ENCODE measurements around the gene ELFN1. TPM values are rescaled to one million over a fixed set of nuclear protein-coding genes. Genes with fewer than 3 reads are reported as not detected.

Gene ELFN1
- polyA plus RNA-seq, 12 donors, result 1.6 to 12.9 (median 4.9) TPM; not detected in 1

DNA sequence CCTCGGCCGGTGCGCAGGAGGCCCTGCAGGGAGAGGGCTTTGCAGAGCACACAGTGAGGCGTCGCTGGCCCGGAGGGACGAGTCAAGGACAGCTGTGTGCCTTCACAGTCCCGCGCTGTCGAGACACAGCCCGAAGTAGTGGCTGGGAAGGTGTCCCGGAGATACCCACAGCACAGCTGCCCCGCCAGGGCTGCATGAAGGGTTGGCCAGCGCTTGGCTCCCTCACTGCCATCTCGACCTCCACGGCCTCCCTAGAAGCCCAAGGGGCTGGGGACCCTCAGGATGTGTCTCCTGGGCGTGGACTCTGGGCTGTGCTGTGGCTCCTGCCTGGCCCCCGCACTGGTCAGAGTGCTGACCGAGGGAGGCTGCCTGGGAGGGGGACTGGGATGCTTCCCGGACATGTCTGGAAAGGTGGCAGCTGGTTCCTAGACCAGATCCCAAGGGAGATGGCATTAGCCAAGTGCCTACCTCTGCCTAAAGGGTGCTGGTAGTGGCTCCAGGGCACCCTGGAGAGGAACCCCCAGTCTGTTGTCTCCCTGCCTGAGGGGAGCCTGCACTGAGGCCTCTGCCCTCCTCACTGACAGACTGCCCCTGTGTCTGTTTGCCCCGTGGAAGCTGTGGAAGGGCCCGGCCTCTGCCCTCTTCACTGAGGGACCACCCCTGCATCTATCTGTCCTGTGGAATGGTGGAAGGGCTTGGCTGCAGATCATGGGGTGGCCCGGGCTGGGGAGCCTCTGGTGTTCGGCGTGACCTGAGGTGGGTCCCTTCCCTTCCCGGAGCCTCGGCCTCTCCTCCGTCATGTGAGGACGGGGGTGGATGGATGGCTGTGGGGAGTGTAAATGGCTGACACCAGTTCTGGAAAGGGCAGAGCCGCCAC is 5.8 kb downstream of the ELFN1 start:
- no peak for DNase-seq

DNA sequence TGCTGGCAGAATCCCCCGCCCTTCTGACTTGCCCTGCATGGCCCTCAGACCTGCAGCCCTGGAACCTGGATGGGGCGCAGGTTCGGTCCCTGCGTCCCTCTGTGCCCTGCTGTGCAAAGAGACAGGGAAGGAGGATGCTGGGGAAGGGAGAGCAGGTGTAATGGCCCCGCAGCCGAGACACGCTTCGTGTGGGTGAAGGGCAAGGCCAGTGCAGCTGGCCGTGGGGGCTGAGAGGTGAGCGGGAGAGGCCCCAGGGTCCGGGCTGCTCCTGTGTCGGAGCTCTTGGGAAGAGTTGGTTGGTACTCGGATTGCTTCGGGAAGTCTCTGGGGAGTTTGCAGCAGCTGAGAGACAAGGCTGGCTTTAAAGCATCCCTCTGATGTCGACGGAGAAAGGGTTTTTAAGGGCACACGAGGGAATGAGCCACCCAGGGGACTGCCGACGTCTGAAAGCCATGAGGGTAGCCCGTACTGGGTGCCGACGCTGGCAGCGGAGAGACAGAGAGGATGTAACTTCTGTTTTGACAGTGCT is 6.5 kb downstream of the ELFN1 start:
- DNase-seq, result no peak

DNA sequence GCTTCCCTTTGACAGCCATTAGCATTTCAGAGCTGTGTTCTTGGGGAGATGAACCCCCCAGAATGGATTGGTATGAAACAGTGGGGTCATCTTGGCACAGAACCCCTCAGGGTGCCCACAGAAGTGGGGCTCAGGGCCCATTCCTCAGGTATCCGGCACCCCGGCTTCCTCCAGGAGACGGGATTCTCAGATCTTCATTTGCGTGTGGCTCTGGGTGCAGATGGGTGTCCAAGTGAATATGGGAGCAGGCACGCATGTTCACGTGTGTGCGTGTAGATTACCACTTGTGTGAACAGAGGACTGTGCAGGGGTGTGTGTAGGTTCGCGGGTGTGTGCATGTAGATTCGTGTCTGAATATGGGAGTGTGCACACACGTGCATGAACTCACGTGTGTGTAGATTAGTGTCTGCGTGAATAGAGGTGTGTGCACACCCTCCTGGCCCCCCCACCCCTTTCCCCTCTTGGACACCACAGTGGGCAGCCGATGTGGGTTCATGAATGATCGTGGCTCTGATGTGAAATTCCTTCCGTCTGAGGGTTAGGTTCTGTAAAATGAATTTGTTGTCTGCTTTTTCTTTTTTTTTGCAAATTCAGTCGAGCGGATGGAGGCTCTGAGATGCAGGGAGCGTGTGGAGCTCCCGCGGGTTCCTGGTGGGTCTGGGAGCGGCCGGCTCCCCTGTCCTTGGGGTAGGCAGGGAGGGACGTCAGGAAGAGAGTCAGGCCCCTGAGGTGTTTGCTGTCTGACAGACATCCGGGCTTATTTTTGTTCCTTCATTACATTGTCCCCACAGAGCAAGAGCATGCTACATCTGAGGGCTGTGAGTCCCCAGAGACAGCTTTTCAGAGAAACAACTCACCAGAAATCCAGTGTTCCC is 7.4 kb downstream of the ELFN1 start:
- DNase-seq, result no peak

DNA sequence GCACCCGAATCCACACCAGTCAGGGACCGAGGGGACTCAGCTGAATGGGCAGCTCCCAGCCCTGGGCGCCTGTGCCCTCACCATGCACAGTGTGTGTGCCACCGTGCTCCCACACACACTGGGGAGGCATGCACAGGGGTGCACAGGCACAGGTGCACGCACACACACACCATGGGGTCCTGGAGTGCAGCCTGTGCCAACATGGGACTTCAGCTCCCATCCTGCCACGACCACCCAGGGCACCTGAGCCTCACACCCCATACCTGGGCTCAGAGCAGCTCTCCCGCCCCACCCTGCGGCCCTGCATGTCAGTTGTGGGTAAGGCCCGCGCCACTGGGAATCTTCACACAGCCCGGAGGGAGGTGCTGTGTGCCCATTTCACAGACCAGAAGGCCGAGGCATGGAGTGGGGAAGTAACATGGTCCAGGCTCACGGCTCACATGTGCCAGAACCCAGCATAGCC is 8.0 kb downstream of the ELFN1 start:
- DNase-seq, result no peak

DNA sequence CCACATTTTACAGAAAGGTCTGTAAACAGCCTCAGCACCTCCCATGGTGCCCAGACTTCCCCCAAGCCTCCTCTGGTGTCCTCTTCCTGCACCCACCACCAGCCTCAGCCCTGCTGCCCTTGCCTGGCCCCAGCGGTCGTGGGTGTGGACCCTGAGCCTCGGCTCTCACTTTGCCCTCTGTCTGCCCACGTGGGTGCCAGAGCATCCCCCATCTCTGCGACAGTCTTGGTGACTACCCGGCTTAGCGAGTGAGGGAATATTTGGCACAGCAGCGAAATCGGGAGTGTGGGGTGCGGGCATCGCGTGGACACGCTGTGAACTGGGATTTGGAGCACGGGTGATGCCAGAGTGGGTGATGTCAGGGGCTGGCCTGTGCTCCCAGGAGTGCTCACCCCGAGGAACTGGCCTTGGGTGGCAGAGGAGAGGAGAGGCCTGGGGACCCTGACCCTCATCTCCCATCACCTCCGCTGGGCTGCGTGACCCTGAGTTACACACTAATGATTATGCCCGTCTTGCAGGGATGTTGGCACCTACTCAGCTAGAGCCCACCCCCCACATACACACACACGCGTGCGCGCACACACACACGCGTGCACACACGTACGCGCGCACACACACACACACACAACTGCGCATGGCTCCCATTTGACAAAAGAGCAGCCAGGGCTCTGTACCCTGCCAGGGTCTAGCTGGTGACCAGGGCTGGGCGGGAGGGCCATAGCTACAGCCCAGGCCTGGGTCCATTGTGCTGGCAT is 8.7 kb downstream of the ELFN1 start:
- DNase-seq, result no peak

DNA sequence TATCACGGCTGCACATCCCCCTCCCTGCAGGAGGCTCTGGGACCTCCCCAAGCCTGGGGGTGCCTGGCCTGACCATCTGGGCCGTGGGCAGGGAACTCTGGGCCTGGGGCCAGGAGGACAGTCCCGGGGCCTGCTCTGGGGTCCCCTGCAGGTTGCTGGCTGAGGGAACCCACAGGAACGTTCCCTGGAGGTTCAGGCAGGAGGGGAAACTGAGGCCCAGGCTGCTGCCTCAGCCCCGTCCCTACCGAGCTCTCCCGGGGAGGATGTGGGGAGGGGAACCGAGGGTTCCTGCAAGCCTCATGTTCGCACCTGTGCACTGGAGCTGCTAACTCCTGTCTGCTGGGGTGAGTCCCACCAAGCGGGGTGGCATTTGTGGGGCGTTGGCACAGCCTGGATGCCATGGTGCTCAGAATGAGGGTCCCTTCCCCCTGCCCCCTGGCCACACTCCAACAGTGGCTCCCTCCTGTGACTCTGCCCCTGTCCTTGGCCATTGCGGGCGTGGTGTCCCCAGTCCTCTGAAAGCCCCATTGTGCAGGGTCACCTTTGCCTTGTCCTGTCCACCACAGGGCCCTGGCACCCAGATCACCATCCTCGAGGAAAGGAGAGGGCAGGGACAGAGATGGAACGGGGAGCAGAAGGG is 9.4 kb downstream of the ELFN1 start:
- no peak for DNase-seq

DNA sequence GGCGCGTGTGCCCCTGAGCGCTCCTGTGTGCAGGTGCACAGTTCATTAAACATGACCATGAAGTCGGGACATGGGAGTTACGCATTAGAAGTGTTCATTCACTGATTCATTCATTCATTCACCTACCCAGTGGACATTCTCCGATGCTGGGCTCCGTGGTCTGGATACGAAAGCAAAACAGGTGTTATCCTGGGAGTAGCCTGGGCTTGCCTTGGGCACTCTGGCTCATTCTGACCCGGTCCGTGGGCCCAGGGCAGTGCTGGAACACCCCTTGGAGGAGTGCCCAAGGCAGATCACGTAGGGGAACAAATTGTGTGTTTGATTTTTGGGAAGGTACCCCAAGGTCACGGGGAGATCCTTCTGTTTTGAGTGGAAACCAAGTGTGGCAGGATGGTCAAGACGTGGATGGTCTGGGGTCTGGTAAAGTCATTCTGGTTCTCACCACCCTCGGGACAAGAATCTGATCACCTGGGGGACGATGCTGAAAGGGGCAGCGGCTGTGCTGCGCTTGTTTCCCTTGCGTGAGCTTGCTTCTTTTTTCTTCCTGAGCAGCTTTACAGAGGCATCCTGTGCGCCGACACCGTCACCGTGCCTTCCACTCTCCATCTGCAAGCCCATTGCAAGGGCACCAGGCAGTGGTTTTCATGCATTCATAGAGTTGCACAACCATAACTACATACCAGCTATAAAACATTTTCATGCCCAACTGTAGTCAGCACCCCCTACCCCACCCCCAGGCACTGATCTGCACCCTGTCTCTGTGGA is 10.1 kb downstream of the ELFN1 start:
- no peak for DNase-seq

DNA sequence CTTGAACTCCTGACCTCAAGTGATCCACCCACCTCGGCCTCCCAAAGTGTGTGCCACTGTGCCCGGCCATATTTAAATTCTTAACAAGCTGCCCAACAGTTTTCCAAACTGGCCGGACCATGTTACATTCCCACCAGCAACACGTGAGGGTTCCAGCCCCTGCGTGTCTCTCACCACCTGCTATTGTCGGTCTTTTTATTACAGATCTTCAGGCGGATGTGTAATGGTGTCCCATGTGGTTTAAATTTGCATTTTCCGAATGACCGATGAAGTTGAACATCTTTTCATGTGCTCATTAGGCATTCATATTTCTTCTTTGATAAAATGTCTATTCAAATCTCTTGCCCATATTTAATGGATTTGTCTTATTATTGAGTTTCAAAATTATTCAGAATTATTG is 11.5 kb downstream of the ELFN1 start:
- DNase-seq, result no peak

DNA sequence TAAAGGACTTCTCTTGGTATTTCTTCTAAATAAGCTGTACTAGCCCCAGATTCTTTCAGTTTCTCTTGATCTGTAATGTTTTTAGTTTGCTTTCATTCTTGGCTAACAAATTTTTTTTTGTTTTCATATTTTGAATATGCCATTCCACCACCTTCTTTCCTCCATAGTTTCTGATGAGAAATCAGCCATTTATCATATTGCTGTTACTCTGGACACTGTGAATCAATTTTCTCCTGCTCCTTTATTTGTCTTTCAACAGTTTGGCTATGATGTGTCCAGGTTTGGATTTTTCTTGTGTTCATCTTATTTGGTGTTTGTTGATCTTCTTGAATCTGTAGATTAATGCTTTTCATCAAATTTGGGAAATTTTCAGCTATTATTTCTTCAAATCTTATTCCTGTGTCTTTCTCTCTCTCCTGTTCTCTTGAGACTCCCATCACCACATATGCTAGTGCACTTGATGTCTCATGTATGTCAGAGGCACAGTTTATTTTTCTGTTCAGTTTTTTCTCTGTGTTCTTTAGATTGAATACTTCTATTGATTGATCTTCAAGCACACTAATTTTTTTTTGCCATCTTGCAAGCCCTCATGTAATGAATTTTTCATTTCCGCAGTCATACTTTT is 15.0 kb downstream of the ELFN1 start:
- DNase-seq, result no peak

DNA sequence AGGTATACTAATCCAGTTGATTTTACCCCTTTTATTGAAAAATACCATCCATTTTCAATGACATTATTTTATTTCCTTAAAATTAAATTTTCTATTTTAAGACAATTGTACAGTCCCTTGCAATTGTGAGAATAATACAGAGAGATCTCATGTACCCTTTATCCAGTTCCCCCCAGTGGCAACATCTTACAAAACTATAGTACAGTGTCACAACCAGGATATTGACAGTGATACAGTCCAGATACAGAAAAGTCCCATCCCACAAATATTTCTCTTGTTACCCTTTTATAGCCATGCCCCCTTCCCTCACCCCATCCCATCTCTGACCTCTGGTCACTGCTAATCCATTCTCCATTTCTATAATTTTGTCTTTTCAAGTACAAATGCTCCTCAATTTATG is 18.5 kb downstream of the ELFN1 start:
- DNase-seq, result no peak

DNA sequence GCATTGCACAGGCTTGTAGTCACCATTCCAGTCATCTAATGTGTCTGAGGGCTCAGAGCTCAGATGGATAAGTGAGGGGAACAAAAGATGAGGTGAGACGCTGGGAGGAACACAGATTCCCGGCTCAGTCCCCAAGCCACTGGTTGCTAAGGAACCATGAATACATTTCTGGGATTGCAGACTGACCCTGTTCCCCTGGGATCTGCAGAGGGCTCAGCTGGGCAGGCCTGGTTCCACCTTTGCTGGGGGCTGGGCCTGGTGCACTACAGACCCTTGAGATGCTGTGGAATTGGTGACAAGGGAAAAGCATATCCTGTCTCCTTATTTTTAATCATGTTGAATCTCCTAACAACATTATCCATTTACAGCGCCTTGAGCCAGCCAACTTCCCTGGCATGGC is 19.2 kb downstream of the ELFN1 start:
- no peak for DNase-seq

DNA sequence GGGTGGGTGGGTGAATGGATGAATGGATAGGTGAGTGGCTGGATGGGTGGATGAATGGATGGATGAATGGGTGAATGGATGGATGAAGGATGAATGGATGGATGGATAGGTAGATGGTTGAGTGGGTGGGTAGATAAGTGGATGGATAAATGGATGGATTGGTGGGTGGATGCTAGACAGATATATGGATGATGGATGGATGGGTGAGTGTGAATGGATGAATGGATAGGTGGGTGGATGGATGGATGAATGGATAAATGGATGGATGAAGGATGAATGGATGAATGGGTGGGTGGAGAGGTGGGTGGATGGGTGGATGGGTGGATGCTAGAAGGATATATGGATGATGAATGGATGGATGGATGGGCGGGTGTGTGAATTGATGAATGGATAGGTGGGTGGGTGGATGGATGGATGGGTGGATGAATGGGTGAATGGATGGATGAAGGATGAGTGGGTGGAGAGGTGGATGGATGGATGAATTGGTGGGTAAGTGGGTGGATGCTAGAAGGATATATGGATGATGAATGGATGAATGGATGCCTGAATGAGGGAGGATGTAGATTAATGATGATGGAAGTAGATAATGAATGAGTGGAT is 20.4 kb downstream of the ELFN1 start:
- DNase-seq, result no peak

DNA sequence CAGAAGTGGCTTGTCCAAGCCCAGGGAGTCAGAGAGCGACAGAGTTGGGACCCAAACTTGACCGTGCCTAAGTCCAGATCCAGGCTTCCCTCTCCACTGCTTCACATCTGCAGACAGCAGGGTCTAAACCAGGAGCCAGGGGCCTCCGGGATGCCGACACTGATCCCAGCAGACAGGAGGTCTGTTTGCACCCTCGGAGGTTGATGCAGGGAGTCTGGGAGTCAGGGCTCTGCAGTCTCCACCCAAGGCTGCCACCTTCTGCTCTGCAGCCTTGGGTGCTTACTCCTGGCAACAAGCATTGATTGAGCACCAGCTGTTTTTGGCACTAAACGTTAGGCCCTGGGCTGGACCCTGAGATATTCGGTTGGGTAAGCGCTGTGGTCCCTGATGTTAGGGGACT is 21.0 kb downstream of the ELFN1 start:
- no peak for DNase-seq

DNA sequence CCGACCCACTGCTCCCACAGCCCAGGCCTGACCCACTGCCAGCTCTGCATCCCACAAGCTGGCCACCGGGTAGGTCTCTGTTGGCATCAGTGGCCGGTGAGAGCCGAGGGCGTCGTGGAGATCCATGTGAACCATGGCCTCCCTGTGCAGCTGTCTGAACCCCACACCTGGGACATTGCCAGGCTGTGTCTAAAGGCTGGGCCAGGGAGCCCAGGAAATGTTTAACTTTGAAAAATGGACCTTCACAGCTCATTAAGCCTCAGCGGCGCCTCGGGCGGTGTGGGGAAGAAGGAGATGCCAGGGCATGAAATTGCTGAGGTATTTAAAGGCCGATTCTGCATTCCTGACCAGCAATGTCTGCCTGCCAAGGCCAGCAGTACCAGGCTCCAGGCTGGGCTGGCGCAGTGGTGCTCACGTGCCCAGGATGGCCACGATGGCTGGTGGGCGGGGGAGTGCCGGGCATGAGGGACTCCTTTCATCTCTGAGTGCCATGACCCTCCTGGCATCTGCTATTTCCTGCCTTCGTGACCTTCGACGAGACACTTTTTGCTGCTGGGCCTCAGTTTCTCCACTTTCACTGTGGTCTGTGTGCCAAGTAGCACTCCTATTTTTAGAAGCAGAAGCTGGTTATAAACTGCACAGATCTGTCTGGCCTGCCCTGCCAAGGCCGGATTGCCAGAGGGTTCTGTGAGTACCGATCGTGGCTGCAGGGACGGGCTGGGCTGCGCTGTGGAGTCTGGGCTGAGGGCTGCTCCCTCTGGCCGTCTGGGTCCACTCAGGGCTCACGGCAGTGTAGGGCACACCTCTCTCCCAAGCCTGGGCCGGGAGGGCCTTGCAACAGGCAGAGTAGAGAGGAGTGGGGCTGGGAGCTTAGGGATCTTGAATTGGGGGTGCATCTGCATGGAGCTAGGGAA is 21.8 kb downstream of the ELFN1 start:
- DNase-seq, result no peak

DNA sequence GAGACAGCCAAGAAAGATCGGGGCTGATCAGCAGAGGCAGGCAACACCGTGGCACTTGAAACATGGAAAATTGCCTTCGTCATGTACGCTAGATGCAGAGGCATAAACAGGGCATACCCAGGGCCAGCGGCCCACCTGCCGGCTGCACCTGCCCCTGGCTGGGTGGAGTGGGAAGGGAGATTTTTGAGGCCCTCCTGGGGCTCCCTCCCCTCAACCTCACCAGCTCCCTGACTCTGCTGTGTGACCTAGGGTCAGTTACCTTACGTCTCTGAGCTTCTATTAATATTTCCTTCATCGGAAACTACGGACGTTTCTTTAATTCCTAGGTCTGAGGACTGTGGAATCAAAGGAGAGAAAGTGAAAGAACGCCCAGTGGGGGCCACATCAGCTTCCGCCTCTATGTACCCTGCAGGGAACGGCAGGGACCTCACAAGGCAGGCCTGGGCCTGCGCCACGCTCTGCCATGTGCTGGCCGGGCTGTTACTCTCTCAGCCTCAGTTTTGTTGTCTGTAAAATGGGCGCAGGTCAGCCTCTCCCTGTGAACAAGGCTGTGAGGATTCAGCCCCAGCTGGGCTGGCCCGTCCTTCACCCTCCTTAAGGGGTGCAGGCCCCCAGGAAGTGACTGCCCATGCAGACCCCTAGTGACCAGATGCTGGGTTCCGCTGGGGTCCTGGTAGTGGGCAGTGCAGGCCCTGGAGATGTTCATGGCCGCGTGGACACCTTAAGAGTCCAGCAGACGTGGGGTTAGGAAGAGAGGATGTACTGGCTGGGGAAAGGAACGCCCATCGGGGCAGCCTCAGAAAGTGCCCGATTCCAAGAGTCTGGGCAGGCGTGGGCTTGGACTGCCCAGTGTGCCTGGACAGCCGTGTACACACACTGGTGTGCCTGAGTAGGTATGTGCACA is 22.7 kb downstream of the ELFN1 start:
- no peak for DNase-seq

DNA sequence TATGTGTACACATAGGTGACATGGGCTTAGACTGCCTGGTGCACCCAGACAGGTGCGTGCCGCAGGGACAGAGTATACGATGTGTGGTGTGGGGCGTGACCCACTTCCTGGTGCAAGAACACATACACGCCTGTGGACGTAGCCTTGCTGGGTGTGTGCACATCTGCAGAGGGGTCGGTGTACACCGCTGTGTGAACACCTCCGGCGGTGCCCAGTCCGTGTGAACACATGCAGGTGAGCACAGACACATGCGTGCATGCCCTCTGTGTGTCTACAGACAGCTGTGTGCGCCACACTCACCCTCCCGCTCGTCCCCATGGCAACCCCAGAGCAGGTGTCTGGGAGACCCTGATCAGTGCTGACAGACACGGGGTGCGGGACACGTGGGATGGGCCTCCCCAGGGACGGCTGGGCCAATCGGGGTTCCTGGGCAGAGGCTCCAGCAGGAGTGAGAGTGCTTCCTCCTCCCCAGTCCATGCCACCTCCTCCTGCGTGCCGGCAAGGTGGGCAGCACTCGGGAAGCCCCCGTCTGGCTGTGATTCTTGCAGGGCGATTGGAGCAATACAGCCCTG is 23.4 kb downstream of the ELFN1 start:
- DNase-seq, result no peak

DNA sequence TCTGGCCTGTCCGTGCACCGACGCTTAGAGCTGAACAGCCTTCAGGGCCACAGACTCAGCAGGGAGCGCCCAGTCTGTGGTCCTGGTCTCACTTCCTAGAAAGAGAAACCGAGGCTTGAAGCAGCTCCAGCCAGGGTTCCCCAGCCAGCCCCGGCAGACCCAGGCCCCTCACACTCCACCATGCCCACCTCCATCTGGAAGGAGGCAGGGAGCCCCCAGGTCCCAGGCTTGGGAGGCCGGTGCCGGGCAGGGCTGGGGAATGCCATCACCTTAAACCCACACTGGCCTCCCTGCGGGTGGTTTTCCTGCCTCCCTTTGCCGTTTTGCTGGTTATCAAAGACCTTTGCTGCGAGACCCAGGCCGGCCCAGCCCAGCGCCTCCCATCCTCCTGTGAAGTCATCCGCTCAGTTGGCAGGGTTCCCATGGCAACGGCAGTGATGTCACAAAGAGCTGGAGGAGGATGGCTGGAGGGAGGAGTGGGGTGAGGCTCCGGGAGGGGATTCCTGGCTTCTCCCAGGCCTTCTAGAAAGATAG is 24.0 kb downstream of the ELFN1 start:
- DNase-seq, result peak; percentile 45
